PC-3 (cell line): ENCODE measurements around the gene LIN7B. TPM values are rescaled to one million over a fixed set of nuclear protein-coding genes. Genes with fewer than 3 reads are reported as not detected.
"Not testable (repeated sequence)": the region's sequence is repeated elsewhere in the genome, so short reads cannot be mapped to it uniquely, and the experiment has no call there.

Experiments
- ATAC-seq: fragments of 200-7000 bp; cut with Tn5 transposase; 2 replicates; pipeline ENCODE4 v1.9.1; 2020; ENCODE audit warnings: mild to moderate bottlenecking, moderate library complexity
- BruUV-seq: library from RNA; stranded (reverse); fragments of 400-500 nt; replicated peaks from 2 replicates; lab custom pipeline; 2021; lab: Mats Ljungman, UMichigan
- CTCF ChIA-PET: fragments of 300-600 bp; sonication (Branson Sonifier 250); formaldehyde crosslinking; loops from one replicate; lab custom pipeline; 2022; ENCODE audit warnings: antibody characterized with exemption; lab: Charles Lee
- POLR2A ChIA-PET: fragments of 300-600 bp; sonication (Branson Sonifier 250); formaldehyde crosslinking; loops from one replicate; lab custom pipeline; 2022; ENCODE audit warnings: antibody characterized with exemption; ENCODE audit not compliant: unreplicated experiment; lab: Charles Lee
- DNase-seq: peaks from one replicate; pipeline ENCODE4 v3.0.0-alpha.2; 2015
- H2AFZ ChIP-seq: fragments of 300-600 bp; sonication (generic); 2 replicates; pipeline ENCODE4 v1.6.0; 2016; ENCODE audit warnings: antibody characterized with exemption, low read length
- H3F3A ChIP-seq: fragments of 300-600 bp; sonication (generic); one replicate; pipeline ENCODE4 v1.6.0; 2017; ENCODE audit warnings: antibody characterized with exemption, low read length, control low read depth, mild to moderate bottlenecking; ENCODE audit not compliant: unreplicated experiment
- H3K27ac ChIP-seq: fragments of 300-600 bp; sonication (generic); 2 replicates; pipeline ENCODE4 v1.5.1; 2016; ENCODE audit warnings: mild to moderate bottlenecking, low read length
- H3K27me3 ChIP-seq: fragments of 300-600 bp; sonication (generic); 2 replicates; pipeline ENCODE4 v1.6.1; 2016; ENCODE audit warnings: low read length, mixed read lengths
- H3K36me3 ChIP-seq: fragments of 300-600 bp; sonication (generic); 2 replicates; pipeline ENCODE4 v1.6.1; 2016; ENCODE audit warnings: low read depth, mixed run types, low read length, mixed read lengths
- H3K4me1 ChIP-seq: fragments of 300-600 bp; sonication (generic); 2 replicates; pipeline ENCODE4 v1.5.1; 2016; ENCODE audit warnings: low read length; ENCODE audit not compliant: insufficient read depth
- H3K4me2 ChIP-seq: fragments of 300-600 bp; sonication (generic); 2 replicates; pipeline ENCODE4 v1.6.0; 2016; ENCODE audit warnings: low read length
- H3K4me3 ChIP-seq: fragments of 300-600 bp; sonication (generic); 2 replicates; pipeline ENCODE4 v1.5.1; 2016; ENCODE audit warnings: mild to moderate bottlenecking, low read length, mixed read lengths
- H3K79me2 ChIP-seq: fragments of 300-600 bp; sonication (generic); 2 replicates; pipeline ENCODE4 v1.6.1; 2017; ENCODE audit warnings: low read length, mixed read lengths
- H3K9ac ChIP-seq: fragments of 300-600 bp; sonication (generic); 2 replicates; pipeline ENCODE4 v1.6.0; 2016; ENCODE audit warnings: mild to moderate bottlenecking, low read length
- H3K9me2 ChIP-seq: fragments of 300-600 bp; sonication (generic); replicated peaks from 2 replicates; pipeline ENCODE4 v1.6.1; 2016; ENCODE audit warnings: mixed run types, low read length, mixed read lengths
- H3K9me3 ChIP-seq: fragments of 300-600 bp; sonication (generic); 2 replicates; pipeline ENCODE4 v1.6.1; 2016; ENCODE audit warnings: low read length, mixed read lengths
- H4K20me1 ChIP-seq: fragments of 300-600 bp; sonication (generic); 2 replicates; pipeline ENCODE4 v1.6.1; 2016; ENCODE audit warnings: low read length, mixed read lengths
- CTCF ChIP-seq: fragments of 300-600 bp; sonication (generic); conservative IDR thresholded peaks from 2 replicates; pipeline ENCODE4 v1.5.1; 2017; ENCODE audit warnings: antibody characterized with exemption, low read depth, mild to moderate bottlenecking, low read length
- EZH2 ChIP-seq: fragments of 300-600 bp; sonication (generic); IDR thresholded peaks from one replicate; pipeline ENCODE4 v1.6.1; 2017; ENCODE audit warnings: antibody characterized with exemption, mild to moderate bottlenecking, low read length; ENCODE audit not compliant: unreplicated experiment
- EZH2phosphoT487 ChIP-seq: fragments of 300-600 bp; sonication (generic); IDR thresholded peaks from 2 replicates; pipeline ENCODE4 v1.6.1; 2018; ENCODE audit warnings: mild to moderate bottlenecking, antibody characterized with exemption, low read length, borderline replicate concordance
- intact Hi-C: fragments of 100-400 bp; cut with micrococcal nuclease; formaldehyde crosslinking; loops from 2 replicates; pipeline ENCODE4 v1.9.0; 2023
- total RNA-seq: library from RNA; depleted of rRNA; stranded (reverse); fragments of >200 nt; gene quantifications from 2 replicates; pipeline ENCODE4 v1.2.3, GENCODE V29; 2014

Gene LIN7B
- total RNA-seq, 1 experiment from 2014 or later = 11.6 TPM

GRCh38 chr19:49073514-49074378 lies 40.4 kb upstream of the LIN7B start:
- Histone ChIP-seq H3K79me2 (no peaks in the 10 kb centered on the region), H3K9me3 (no peaks in the 10 kb centered on the region), H3K4me3 (peak overlapping the region; percentile 53; the same call in 1 of the 2 replicates), H3K4me2 (peak overlapping the region; percentile 76), H3K36me3 (no peaks in the 10 kb centered on the region), H2AFZ (peak overlapping the region; percentile 67; the same call in 1 of the 2 replicates), H4K20me1 (no peaks in the 10 kb centered on the region), H3F3A (no peaks in the 10 kb centered on the region), H3K9me2 (no peaks in the 10 kb centered on the region), H3K27ac (no peak overlapping the region), H3K4me1 (no peaks in the 10 kb centered on the region), H3K9ac (no peak overlapping the region), H3K27me3 (0 out of 2 replicates have a peak, but pooled peaks cover 7% of the 10 kb centered on the region)
- ChIA-PET POLR2A (interaction anchor here (0.6 kb wide), 2 partner anchors 141 to 399 kb away, joined by 6 read pairs; no protein-coding TSS in a partner anchor), CTCF (interaction anchor here (0.6 to 1.9 kb wide), 6 partner anchors 16 to 125 kb away, joined by 3 to 7 read pairs (median 4); partner anchors contain the start of gene CGB7)
- DNase-seq (peak; percentile 57), ATAC-seq (peak; percentile 53)
- BruUV-seq = no TSS peak
- intact Hi-C loops = loop anchor here (10.0 kb wide), 1 partner anchor 79 kb away; the partner anchor contains the start of genes GYS1 and RUVBL2
- peak; percentile 53 for TF ChIP-seq CTCF
- TF ChIP-seq EZH2phosphoT487 = no peak

- not testable (repeated sequence) for H3K9ac ChIP-seq, H3K9me2 ChIP-seq, H4K20me1 ChIP-seq, H3F3A ChIP-seq, H3K9me3 ChIP-seq, BruUV-seq, H3K4me3 ChIP-seq, H3K4me1 ChIP-seq, H2AFZ ChIP-seq, H3K27ac ChIP-seq, H3K79me2 ChIP-seq, H3K4me2 ChIP-seq, ATAC-seq, H3K27me3 ChIP-seq, H3K36me3 ChIP-seq
- intact Hi-C loops = loop anchor here (10.0 kb wide), 1 partner anchor 80 kb away; the partner anchor contains the start of genes GYS1 and RUVBL2
- CTCF ChIA-PET = interaction anchor here (0.6 to 1.5 kb wide), 5 partner anchors 59 to 293 kb away, joined by 3 to 6 read pairs (median 4); no protein-coding TSS in a partner anchor
- peak; percentile 40; the same call in 1 of the 2 replicates for TF ChIP-seq CTCF
- peak; percentile 54 for DNase-seq
- POLR2A ChIA-PET = interaction anchor here (0.7 kb wide), 1 partner anchor 18 kb away, joined by 3 read pairs; no protein-coding TSS in a partner anchor
These were observed 39.3 kb upstream of the LIN7B start for GRCh38 chr19:49074869-49075268.

- H3K27me3 ChIP-seq = no peaks in the 10 kb centered on the region
- DNase-seq = no peak
- no peaks in the 10 kb centered on the region for H4K20me1 ChIP-seq
- H3K27ac ChIP-seq = no peak overlapping the region
- H2AFZ ChIP-seq = no peak overlapping the region
- no peak for TF ChIP-seq EZH2
- no peak for TF ChIP-seq EZH2phosphoT487
- no peak for TF ChIP-seq CTCF
- no peaks in the 10 kb centered on the region for H3K36me3 ChIP-seq
- no TSS peak for BruUV-seq
- ATAC-seq = no peak
- H3F3A ChIP-seq = no peaks in the 10 kb centered on the region
- POLR2A ChIA-PET = no interaction called here
- no peak overlapping the region for H3K4me3 ChIP-seq
- intact Hi-C loops = no loop called here
- no peak overlapping the region for H3K9ac ChIP-seq
- CTCF ChIA-PET = no interaction called here
- no peaks in the 10 kb centered on the region for H3K9me3 ChIP-seq
- 0 out of 2 replicates have a peak, but pooled peaks cover 4% of the 10 kb centered on the region for H3K4me1 ChIP-seq
- H3K9me2 ChIP-seq = no peaks in the 10 kb centered on the region
- no peak overlapping the region for H3K4me2 ChIP-seq
- peaks cover 2% of the 10 kb centered on the region for H3K79me2 ChIP-seq
These were observed 33.8 kb upstream of the LIN7B start for GRCh38 chr19:49080392-49080791.
